GM12873 (cell line): ENCODE data around the gene CPEB3.

Source experiments
- TF ChIP-seq, protein P1 (sequence below): IDR thresholded peaks from 2 replicates; pipeline ENCODE4 v1.5.1; 2012; ENCODE audit warnings: low read depth, mild to moderate bottlenecking, moderate library complexity, low read length, control low read depth; ENCODE audit not compliant: insufficient read depth; ENCODE audit errors: missing control alignments

The CPEB3 gene

DNA sequence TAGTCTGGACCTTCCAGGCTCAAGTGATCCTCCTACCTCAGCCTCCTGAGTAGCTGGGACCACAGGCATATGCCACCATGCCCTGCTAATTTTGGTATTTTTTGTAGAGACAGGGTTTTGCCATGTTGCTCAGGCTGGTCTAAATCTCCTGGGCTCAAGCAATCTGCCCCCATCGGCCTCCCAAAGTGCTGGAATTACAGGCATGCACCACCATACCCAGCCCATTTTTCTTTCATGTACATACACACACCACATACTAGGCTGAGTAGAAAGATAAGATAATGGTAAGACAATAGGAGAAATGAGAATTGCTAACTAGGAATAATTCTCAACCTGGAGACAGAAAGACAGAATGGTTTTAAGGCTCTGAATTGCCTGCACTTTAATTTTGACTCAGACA is 83.8 kb downstream of the CPEB3 start:
- TF ChIP-seq, protein P1, sequence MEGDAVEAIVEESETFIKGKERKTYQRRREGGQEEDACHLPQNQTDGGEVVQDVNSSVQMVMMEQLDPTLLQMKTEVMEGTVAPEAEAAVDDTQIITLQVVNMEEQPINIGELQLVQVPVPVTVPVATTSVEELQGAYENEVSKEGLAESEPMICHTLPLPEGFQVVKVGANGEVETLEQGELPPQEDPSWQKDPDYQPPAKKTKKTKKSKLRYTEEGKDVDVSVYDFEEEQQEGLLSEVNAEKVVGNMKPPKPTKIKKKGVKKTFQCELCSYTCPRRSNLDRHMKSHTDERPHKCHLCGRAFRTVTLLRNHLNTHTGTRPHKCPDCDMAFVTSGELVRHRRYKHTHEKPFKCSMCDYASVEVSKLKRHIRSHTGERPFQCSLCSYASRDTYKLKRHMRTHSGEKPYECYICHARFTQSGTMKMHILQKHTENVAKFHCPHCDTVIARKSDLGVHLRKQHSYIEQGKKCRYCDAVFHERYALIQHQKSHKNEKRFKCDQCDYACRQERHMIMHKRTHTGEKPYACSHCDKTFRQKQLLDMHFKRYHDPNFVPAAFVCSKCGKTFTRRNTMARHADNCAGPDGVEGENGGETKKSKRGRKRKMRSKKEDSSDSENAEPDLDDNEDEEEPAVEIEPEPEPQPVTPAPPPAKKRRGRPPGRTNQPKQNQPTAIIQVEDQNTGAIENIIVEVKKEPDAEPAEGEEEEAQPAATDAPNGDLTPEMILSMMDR = no peak

DNA sequence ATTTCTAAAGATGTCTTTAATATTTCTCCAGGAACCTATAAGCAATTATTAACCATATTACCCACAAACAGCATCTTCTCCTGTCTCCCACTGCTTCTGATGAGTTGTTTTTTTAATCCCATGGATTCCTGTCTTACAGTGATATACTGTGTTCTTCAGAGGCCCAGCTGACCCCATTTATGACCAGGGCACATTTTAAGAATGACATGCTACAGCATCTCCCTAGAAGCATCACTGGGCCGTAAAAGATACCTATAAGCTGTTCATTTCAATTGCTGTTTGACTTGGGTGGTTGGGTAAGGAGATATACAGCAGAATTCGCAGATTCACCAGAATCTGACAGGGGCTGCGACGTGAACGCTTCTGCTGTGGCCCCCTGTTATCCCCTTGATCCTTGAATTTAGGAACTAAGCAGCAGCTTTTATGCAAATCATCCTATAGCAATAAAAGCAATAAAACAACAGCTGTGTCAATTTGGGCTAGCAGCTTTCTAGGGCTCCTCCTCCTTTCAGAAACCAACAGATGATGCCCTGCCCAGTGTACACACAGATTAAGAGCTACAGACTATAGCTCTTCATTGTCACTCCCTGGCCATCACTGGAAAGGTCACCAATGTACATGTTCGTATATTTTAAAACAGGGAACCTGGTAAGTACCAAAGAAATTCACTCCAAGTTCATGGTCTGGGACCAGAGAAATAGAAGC is 86.8 kb downstream of the CPEB3 start:
- TF ChIP-seq, protein P1 = no peak

DNA sequence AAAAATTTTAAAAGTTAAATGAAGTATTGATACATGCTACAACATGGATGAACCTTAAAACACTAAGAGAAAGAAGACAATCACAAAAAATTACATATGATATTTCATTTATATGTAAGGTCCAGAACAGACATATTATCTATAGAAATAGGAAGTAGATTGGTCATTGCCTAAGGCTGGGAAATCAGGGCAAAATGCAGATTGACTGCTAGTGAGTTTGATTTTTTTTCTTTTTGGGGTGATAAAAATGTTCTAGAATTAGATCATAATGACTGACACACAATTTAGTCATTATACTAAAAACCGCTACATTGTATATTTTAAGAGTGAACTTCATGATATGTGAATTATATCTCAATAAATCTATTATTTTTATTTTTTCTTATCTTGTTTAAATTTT is 88.3 kb downstream of the CPEB3 start:
- TF ChIP-seq, protein P1 = no peak

DNA sequence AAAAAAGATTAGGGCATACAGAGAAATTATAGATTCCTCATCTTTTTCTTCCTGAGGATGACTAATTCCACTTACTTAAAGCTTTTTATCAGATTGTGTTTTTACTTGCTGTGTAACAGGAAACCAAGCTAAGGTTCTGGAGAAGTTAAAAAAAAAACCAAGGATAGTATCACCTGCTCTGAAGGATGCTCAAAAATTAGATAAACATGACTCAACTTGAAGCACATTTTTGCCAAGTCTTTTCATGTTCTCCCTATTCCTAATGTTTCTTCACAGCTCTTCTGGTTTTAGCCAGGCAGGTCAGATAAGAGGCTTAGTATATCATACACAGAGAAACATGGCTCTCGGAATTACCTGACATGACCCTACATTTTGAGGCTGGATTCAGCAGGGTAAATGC is 90.3 kb downstream of the CPEB3 start:
- TF ChIP-seq, protein P1 = no peak

DNA sequence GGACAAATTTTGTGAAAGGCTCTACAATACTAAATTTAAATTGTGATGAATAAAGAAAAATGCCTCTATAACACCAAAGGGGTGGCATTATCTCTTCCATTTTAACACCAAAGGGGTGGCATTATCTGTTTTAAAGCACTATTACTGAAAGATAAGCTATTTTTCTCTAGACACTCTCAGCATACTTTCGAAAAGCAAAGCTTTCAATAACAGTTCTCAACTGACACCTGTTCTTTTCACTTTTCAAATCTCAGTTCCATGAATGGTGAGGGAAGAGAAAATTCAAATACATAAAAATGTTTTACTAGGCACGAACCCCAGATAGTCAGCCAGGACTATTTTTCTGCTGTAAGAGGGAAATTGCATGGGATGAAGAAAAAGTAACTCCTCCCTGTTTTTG is 103.8 kb downstream of the CPEB3 start:
- TF ChIP-seq, protein P1 = no peak

DNA sequence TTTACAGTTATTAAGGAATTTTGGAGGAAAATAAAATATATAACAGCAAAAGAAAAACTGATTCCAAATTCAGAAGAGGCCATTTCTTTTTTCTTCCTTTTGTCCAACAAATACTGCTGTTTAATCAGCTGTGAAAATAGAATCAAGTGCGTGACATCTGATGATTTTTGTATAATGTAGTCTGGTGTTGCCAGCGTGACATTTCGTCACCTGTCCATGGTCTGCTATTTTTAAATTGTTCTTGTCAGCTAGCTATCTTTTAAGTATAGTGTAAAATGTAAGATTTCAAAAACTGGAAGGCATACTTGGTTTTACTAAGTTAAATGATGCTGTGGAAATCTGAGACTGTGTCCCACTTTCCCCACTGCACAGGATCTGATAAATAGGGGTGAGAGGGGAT is 105.9 kb downstream of the CPEB3 start:
- TF ChIP-seq, protein P1 = no peak

DNA sequence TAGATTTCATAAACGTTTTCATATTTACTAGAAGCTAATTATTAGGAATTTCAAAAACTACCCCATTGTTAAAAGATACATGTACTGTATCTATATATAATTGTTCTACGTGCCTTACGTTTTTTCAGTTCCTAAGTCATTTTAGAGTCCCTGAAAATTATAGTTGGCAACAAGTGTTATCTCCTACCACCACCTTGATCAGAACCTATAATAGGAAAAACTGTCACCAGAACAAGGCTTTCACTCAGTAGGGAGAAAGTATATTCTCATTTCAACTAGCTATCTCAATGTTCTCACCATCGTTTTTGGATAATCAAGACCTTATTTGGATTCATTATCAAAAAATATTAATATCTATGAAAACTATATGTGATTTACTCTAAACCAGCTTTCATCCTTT is 107.7 kb downstream of the CPEB3 start:
- TF ChIP-seq, protein P1 = no peak
